Astrocyte of the hippocampus (primary cell): Measurements from ENCODE around the gene ANKRD13C.

Experiments
- DNase-seq: peaks from one replicate; pipeline ENCODE4 v3.0.0; 2011; ENCODE audit warnings: low read depth, low spot score

Gene ANKRD13C

DNA sequence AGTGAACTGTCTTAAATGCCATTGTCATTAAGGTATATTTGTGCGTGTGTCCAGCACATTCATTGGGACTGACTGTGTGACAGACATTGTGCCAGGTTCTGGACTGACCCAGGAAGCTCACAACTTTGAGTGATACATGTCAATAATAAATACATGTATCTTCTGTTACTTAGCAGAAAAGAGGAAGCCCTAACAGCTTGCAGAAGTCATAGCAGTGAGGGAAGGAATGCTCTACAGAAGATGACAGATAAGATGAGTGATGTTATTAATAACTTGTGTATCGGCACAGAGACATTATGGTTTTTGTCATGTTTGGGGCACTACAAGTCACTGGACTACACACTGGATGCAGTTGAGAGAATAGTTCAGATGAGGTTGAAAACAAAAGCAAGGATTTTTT is 134.5 kb downstream of the ANKRD13C start:
- DNase-seq: no peak

DNA sequence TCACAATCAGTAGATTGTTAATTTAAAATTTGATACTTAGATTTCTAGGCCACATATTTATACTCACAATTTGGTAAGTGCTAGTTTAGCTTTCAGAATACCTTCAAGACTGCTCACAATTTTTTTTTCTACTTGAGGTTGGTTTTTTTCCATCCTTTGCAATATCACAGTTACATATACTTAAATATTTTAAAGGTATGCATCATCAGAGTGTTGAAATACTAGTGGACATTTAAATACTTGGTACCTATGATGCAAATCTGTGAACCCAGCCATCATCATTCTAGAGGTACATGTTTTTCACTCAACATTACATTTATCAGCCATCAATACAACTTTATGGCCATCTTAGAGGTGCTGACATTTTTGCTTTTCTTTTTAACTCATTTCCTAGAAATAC is 143.0 kb downstream of the ANKRD13C start:
- no peak for DNase-seq

DNA sequence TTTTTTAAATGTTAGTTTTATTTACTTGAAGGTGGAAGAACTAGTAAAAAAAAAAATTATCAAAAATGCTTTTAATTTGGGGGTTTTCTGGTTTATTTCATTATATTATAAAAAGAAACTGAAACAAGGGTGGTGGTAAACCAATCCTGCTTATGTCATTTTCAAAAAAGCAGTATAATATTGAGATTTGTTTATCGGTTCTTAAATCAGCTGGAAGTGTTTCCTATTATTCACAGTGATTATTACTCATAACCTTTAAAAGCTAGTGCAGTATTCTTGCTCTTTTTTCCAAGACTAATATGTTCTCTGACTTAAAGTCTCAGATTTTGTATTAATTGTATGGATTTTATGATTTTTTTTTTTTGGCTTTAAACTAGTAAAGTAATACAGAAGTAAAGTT is 143.7 kb downstream of the ANKRD13C start:
- no peak for DNase-seq
